ENCODE results near the gene KIF4A.

DNA sequence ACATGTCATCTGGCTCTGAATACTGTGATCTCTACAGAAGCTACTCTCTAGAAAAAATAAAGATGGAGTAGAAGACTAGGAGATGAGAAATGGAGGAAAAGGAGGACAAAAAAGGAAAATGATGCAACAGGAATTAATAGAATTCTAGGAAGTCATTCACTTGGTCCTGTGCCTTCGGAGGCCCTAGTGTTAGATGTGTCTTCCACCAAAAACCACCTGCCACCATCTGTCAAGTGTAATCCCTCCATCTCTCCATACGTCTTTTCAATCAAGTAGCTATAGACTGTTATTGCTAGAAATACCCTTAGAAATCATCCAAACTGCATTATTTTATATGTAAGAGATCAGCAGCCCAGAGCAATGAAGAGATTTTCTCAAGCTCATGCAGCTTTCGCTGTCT lies 10.8 kb upstream of the KIF4A start:
- TF ChIP-seq, protein P1, sequence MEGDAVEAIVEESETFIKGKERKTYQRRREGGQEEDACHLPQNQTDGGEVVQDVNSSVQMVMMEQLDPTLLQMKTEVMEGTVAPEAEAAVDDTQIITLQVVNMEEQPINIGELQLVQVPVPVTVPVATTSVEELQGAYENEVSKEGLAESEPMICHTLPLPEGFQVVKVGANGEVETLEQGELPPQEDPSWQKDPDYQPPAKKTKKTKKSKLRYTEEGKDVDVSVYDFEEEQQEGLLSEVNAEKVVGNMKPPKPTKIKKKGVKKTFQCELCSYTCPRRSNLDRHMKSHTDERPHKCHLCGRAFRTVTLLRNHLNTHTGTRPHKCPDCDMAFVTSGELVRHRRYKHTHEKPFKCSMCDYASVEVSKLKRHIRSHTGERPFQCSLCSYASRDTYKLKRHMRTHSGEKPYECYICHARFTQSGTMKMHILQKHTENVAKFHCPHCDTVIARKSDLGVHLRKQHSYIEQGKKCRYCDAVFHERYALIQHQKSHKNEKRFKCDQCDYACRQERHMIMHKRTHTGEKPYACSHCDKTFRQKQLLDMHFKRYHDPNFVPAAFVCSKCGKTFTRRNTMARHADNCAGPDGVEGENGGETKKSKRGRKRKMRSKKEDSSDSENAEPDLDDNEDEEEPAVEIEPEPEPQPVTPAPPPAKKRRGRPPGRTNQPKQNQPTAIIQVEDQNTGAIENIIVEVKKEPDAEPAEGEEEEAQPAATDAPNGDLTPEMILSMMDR (IDR thresholded peaks at IDR 0.05) = no peak
- TF ChIP-seq POLR2A (IDR thresholded peaks at IDR 0.05) = no peak
